Lower leg skin (tissue), 4 donors: ENCODE data around the gene WDR87. TPM values are rescaled to one million over a fixed set of nuclear protein-coding genes. Genes with fewer than 3 reads are reported as not detected.

Experiments used
- DNase-seq, 2 donors: peaks; one replicate each; pipeline ENCODE4 v3.0.0-alpha.2; 2019; ENCODE audit warnings: low spot score in 2 of 2
- H3K4me3 ChIP-seq: fragments of 200-600 bp; sonication (generic); 2 replicates; pipeline ENCODE4 v1.5.1; 2017; ENCODE audit warnings: mild to moderate bottlenecking, low read depth; ENCODE audit not compliant: poor library complexity, severe bottlenecking
- CTCF ChIP-seq, 3 donors: fragments of 450-650 bp; IDR thresholded peaks; one replicate each; pipeline ENCODE4 v1.5.1; 2016; ENCODE audit warnings: antibody characterized with exemption in 3 of 3, mild to moderate bottlenecking in 3 of 3, moderate library complexity in 2 of 3
- POLR2A ChIP-seq, 2 donors: fragments of 450-650 bp; IDR thresholded peaks; one replicate each; pipeline ENCODE4 v1.6.1; 2016 to 2017; ENCODE audit warnings: antibody characterized with exemption in 2 of 2, mild to moderate bottlenecking in 1 of 2, moderate library complexity in 1 of 2
- WGBS, 2 donors: methylation state at CpG; one replicate each; pipeline ENCODE4 v1.1.5; 2018; 5-methylcytosine and 5-hydroxymethylcytosine counted together
- intact Hi-C: fragments of 100-400 bp; cut with DNase I; formaldehyde crosslinking; loops from one replicate; pipeline ENCODE4 v1.15.0; 2023; ENCODE audit warnings: low total_unique reads
- total RNA-seq, 4 donors: library from RNA; depleted of rRNA; stranded (reverse); fragments of >200 nt; gene quantifications; one replicate each; pipeline ENCODE4 v1.1.0, GENCODE V29; 2016

WDR87 gene
- total RNA-seq, 4 donors from 2014 or later: not detected

- H3K4me3 ChIP-seq: no peak overlapping the region
- 69 to 78% methylated on average over 23 of the region's 23 CpGs for WGBS, 2 donors
- TF ChIP-seq POLR2A (IDR thresholded peaks at IDR 0.05) (no peak), CTCF (IDR thresholded peaks at IDR 0.05) (no peak)
- DNase-seq: no peak
- intact Hi-C loops: no loop called here
Observed at GRCh38 chr19:37920591-37921450, 14.4 kb upstream of the WDR87 start.

DNA sequence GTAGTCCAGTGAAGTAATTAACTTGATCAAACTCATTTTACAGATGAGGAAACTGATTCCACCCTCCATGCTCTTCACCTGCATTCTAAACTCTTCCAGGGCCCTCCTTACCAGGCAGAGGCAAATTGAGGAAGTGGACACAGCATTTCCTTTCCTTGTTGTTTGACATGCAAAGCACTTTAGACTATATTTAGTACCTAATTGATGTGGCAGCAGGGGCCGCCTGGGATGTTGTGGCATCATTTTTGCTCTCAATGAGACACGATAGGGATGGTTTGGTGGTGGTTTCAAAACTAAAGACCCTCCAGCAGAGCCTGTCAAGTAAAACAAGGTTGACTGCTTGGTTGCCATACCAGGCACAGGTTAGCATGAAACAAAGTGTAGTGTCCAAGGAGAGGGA, 8.5 kb upstream of the WDR87 start:
- 72 to 73% methylated on average over 2 of the region's 2 CpGs for WGBS, 2 donors
- TF ChIP-seq CTCF (IDR thresholded peaks at IDR 0.05) (no peak), POLR2A (IDR thresholded peaks at IDR 0.05) (no peak)
- intact Hi-C loops: no loop called here
- no peak for DNase-seq
- no peak overlapping the region for H3K4me3 ChIP-seq

DNA sequence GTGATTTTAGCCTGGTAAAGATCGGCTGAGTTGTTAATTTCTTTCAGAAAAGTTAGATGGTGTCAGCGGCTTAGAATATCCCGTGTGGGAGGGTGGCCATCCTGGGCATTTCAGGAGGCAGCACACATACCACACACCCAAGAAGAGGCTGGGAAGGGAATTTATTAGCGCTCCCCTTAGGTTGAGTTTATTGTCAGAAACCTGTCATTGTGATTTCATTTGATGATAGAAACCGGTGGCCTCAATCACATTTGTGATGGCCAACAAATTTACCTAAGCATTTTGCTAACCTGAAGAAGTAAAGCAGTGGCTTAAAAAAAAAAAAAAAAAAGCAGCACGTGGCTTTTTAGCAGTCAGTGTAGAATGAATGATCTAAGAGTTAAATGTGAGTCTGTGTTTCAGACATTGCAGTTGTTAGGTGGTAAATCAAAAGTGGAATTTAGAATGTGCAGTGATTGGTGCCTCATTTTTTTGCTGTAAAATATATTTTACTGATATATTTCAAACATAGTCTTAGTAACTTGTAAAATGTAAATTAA, 3.3 kb upstream of the WDR87 start:
- H3K4me3 ChIP-seq: no peak overlapping the region
- TF ChIP-seq POLR2A (IDR thresholded peaks at IDR 0.05) (no peak), CTCF (IDR thresholded peaks at IDR 0.05) (no peak)
- DNase-seq: no peak
- 60 to 80% methylated on average over 6 of the region's 6 CpGs for WGBS, 2 donors
- intact Hi-C loops: loop anchor here (10.0 kb wide), 2 partner anchors 185 to 315 kb away; partner anchors contain the start of gene DPF1

DNA sequence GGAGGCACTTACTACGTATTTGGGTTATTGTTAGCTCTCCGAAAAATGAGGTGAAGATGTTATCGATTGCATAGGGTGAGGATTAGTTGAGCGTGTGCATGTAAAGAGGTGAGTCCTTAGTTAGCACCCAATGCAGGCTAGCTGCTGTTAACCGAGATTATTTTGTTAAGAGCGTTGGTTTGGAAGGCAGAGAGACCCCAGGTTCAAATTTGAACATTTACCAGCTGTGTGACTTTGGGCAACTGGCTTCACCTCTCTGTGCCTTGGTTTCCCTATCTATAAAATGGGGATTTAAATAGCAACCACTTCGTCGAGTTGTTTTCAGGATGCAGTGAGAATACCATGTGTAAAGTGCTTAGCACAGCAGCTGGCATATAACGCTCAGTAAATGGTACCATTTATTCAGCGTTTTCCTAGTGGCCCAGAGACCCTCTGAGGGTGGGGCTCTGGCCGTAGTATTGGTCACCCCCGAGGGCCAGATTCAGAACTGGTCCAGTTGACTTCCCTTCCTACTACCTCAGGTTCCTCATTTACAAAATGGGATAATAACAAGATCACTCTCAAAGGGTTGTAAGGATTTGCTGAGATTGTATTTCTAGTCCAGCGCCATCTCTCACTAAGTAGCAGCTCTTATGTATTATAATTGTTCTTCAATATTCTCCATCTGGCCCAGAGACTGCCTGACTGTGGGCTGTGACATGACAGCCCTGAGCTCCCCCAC, 1.5 kb upstream of the WDR87 start:
- TF ChIP-seq POLR2A (IDR thresholded peaks at IDR 0.05): no peak
- 21 to 22% methylated on average over 13 of the region's 13 CpGs for WGBS, 2 donors
- intact Hi-C loops: loop anchor here (10.0 kb wide), 2 partner anchors 187 to 317 kb away; partner anchors contain the start of gene DPF1
- peak overlapping the region; percentile 64 for H3K4me3 ChIP-seq
- DNase-seq: no peak

- 0% methylated on average over 34 to 65 of the region's 95 CpGs for WGBS, 2 donors
- peak; percentile 93 to 99 for DNase-seq
- TF ChIP-seq POLR2A (IDR thresholded peaks at IDR 0.05) (no peak), CTCF (IDR thresholded peaks at IDR 0.05) (no peak)
- intact Hi-C loops: loop anchor here (10.0 kb wide), 2 partner anchors 188 to 318 kb away; partner anchors contain the start of gene DPF1
- peak within 1 kb of the TSS; percentile 83 for H3K4me3 ChIP-seq
Observed at GRCh38 chr19:37906869-37907734, 708 bp upstream of the WDR87 start, which contains the start of gene SIPA1L3. Gene SIPA1L3 (plus strand): TSS chr19:37907208. CDS start chr19:38081566, 174,358 bp downstream.
